ENCODE data around the gene ZNF747.

Gene ZNF747

DNA sequence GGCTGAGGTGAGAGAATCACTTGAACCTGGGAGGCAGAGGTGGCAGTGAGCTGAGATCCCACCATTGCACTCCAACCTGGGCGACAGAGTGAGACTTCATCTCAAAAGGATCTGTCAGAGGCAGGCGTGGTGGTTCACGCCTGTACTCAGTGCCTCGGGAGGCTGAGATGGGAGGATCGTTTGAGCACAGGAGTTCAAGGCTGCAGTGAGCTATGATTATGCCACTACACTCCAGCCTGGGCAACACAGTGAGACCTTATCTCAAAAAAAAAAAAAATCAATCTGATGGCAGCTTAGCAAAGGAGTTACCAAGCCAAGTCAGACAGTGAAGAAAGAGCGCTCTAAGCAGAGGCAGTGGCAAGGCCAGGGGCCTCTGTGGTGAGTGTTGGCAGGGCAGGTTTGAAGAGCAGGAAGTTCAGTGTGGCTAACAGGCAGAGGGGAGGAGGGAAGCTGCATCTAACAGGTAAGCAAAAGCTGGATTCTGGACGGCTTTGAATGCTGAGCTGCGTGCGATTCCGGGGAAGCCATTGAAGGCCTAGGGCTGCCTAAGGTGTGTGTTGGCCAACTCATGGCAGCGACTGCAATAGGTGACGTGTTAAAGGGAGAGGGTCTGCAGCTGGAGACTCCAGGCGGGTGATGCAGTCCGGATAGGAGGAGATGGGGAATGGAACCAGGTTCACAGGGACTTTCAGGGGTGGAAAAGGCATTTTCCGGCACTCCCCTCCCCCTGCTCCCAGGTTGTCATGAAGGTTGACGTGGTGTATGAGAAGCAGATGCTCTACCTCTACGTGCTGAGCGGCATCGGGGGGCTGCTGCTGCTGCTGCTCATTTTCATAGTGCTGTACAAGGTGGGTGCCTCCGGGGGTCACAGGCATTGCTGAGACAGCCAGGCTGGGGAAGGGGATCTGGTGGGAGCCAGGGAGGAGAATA lies 15.3 kb downstream of the ZNF747 start:
- no peak for DNase-seq (ENCODE audit: low read depth in 1 of 2, low spot score in 1 of 2)

DNA sequence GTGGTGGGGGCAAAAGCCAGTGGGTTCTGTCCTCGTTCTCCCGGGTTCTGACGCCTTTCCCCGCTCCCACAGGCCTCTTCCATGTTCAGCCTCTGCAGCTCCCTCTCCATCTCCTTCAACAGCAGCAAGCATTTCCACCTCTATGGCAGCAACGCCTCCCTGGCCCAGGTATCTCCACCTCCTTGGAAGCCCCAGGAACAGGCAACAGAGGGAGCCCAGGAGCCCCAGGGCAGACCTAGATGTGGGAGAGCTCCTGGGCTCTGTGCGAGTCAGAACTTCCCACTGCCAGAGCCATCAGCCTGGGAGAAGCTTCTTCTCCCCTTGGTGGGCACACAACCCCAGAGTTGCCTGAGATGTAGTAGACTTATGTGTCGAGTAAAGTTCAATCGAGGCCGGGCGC lies 16.1 kb downstream of the ZNF747 start:
- DNase-seq (ENCODE audit: low read depth in 1 of 2, low spot score in 1 of 2): no peak

DNA sequence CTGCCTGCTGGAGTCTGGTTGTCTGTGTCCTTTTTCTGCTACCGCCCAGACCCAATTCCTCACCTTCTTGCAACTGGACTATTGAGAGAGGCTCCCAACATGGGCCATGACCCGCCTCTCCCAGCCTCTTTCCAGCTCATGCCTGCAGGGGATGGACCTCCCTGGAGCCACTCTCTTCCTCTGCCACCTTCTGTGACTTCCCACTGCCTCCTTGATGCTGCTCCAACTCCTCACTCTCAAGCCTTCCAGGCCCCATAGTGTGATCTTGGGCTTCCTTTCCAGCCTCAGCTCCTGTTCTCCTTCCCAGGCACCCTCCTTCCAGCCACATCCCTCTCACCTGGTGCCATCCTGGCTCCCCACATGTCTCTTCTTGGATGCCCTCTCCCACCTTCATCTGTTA lies 19.4 kb downstream of the ZNF747 start:
- DNase-seq (ENCODE audit: low read depth in 1 of 2, low spot score in 1 of 2): no peak

DNA sequence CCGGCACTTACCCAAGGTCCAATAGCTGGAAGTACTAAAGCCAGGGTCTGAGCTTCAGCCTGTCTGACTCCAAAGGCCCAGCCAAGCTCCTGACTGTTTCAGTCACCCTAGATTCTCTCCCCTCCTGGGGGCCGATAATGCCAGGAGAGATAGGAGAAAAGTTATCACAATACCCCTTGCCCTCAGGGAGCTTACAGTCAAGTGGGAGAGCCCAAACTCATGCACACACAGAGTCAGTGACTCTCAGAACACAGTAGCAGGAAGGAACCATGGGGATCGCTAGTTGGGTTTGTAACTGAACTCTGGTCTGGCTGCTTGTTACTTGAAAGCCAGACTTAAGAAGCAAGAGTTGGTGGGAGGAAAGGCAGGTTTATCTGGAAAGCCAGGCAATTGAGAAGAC lies 23.1 kb downstream of the ZNF747 start:
- no peak for DNase-seq (ENCODE audit: low read depth in 1 of 2, low spot score in 1 of 2)

DNA sequence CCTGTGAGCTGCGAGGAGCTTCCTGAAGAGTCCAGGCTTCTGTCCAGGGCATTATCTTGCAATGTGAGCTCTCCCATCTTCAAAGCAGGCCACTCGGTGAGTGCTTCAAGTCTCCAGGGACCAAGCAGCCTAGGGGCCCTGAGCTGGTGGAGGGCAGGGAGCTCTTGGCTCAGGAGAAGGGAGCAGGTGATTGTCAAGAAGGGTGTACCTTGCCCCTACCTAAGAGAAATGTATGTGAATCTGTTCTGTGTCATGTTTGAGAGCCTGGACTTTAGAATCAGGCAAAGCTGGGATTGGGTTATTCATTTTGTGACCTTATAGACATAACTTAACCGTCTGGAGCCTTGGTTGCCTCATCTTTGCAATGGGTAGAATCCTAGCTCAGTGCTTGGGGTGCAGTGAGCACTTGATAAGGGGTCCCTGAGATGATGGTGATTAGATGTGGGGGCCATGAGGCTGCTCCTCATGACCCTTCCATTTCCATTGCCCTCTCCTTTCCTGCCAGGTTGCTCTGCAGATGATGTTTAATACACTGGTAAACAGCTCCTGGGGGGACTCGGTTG lies 24.2 kb downstream of the ZNF747 start:
- no peak for DNase-seq (ENCODE audit: low read depth in 1 of 2, low spot score in 1 of 2)

DNA sequence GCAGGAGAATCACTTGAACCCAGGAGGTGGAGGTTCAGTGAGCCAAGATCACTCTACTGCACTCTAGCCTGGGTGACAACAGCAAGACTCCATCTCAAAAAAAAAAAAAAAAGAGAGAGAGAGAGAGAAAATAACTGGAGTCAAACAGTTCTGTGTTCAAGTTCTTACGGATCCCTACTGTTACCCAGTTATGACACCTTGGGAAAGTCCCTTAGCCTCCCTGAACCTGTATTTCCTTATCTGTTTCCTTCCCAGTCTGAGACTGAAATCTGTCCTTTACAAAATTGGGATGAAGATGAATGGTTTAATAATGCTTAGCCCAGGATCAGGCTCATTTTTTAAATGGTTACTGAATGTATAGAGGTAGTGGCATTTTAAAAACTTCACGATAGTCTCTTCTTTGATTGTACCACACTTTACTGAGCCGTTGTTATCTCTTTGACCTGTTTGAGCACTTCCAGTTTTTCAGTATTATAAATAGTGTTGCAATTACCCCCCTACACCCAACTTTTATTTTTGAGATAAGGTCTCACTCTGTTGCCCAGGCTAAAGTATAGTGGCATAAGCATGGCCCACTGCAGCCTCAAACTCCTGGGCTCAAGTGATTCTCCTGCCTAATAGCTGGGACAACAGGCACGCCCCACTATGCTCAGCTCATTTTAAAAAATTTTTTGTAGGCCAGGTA lies 25.4 kb downstream of the ZNF747 start:
- DNase-seq (ENCODE audit: low read depth in 1 of 2, low spot score in 1 of 2): no peak

DNA sequence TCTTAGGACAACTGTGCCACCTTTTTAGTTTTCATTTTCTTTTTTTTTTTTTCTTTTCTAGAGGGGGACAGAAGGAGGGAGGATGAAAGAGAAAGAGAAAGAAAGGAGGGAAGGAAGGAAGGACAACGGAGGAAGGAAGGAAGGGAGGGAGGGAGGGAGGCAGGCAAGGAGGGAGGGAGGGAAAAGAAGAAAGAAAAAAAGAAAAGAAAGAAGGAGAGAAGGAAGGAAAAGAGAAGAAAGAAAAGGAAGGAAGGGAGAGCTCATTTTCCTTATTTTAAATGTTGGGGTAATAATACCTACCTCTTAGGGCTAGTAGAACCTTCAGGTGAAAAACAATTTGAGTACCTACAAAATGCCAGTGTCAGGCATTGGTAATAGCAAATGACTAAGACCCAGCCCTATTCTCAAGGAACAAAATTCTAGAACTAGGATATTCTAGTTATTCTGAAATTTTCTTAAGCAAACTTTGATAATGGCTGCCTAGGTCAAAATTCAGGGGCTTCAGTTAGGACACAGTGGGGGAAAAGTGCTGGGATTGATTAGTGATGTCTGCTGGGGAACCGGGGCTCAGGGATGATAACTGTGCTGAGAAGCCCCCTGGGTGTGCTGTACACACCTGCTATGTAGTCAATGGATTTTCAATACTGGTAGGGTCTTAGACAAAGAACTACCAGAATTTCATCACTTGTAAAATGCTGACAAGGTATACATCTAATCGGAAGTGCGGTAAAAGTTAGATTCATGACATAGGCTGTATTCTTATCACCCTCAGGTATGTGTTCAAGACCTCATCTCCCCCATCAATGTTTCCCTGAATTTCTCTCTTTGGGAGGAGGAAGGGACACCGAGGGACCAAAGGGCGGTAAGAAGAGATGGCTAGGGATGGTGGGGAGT lies 31.0 kb downstream of the ZNF747 start:
- no peak for DNase-seq (ENCODE audit: low read depth in 1 of 2, low spot score in 1 of 2)

DNA sequence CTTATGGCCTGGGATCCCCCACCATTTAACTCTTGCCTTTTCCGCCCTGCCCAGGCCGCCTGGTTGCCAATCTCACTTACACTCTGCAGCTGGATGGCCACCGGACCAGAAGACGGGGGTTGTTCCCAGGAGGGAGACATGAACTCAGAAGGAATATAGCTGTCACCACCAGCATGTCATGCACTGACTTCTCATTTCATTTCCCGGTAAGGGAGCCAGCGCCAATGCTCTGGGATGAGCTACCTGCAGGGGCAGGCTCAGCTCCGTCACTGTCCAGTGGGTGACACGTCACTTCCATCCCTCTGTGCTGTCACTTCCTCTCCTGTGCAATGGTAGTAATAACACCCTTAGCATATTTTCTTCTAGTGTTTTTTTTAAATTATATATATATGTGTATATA lies 35.4 kb downstream of the ZNF747 start:
- no peak for DNase-seq (ENCODE audit: low read depth in 1 of 2, low spot score in 1 of 2)

DNA sequence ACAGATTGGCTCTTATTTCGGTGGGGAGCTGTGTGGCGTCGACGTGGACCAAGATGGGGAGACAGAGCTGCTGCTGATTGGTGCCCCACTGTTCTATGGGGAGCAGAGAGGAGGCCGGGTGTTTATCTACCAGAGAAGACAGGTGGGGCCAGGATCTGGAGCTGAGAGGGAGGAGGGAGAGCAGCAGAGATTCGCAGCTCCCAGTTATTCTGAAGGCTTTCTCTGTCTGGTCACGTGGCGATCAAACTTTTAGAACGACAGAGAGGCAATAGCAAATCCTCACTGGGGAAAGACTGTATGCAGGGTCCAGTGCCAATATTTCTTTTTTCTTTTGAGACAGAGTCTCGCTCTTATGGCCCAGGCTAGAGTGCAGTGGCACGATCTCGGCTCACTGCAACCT lies 39.9 kb downstream of the ZNF747 start:
- DNase-seq (ENCODE audit: low read depth in 1 of 2, low spot score in 1 of 2): no peak

DNA sequence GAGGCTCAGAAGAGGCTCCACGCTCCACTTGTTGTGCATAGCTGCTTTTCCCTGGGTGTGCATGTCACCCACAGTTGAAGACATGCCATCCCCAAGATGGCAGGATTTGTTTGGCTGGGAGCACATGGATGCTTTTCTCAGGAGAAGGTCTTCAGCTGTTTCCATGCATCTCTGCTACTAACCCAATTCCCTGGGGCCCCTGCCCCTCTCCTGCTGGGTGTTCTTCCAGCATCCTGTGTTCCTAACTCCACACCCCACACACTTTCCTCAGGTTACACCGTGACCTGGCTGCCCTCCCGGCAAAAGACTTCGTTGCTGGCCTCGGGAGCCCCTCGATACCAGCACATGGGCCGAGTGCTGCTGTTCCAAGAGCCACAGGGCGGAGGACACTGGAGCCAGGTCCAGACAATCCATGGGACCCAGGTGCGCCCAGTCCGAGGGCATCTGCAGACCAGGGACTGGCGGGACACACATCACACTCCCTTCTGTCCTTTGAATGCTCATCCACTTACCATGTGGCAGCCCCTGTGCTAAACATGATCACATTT lies 40.6 kb downstream of the ZNF747 start:
- no peak for DNase-seq (ENCODE audit: low read depth in 1 of 2, low spot score in 1 of 2)

DNA sequence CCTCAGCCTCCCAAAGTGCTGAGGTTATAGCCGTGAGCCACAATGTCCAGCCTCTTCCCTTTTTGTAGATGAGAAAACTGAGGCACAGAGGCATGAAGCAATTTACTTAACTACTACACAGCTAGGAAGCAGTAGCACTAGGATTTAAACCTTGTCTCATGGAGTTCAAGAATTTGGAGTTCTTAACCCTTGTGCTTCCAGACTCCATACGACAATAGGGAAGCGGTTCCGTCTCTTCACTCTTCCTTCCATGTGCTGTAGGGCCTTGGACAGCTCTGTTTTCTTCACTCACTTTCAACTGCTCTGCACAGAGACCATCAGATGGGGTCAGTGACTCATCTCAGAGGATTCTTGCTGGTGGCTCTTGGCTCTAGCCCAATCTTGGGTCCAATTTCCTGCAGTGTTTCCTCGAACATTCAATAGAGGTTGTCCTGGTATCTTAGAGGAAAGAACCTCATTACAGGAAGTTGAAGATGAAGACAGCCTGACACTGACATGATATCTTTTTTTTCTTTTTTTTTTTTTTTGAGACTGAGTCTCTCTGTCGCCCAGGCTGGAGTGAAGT lies 42.8 kb downstream of the ZNF747 start:
- no peak for DNase-seq (ENCODE audit: low read depth in 1 of 2, low spot score in 1 of 2)

DNA sequence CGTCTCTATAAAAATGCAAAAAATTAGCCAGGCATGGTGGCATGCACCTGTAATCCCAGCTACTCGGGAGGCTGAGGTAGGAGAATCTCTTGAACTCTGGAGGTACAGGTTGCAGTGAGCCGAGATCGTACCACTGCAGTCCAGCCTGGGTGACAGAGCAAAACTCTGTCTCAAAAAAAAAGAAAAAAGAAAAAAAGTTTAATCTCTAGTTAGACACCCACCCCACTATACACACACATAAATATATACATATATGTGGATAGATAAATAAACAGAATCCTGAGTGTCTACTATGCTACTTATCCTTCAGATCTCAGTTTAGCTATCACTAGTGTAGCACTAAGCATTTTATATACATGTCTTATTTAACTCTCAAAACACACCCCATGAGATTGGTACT lies 43.4 kb downstream of the ZNF747 start:
- no peak for DNase-seq (ENCODE audit: low read depth in 1 of 2, low spot score in 1 of 2)

DNA sequence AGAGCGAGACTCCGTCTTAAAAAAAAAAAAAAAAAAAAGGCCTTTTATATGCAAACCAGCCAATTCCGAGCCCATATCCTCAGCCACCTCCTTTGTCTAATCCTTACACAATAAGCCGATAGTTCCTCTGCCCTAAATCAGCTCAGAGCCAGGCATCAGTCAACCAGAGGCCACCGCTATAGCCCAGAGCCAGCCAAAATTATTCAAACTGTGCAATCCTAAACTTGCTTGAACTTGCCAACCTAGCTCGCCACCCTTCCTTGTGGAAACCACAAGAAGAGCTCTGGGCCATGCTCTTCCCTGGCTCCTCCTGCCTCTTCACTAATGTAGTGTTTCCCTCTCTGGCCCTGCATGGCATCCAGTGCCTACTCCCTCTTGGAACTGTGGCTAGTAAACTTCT lies 44.4 kb downstream of the ZNF747 start:
- DNase-seq (ENCODE audit: low read depth in 1 of 2, low spot score in 1 of 2): no peak

DNA sequence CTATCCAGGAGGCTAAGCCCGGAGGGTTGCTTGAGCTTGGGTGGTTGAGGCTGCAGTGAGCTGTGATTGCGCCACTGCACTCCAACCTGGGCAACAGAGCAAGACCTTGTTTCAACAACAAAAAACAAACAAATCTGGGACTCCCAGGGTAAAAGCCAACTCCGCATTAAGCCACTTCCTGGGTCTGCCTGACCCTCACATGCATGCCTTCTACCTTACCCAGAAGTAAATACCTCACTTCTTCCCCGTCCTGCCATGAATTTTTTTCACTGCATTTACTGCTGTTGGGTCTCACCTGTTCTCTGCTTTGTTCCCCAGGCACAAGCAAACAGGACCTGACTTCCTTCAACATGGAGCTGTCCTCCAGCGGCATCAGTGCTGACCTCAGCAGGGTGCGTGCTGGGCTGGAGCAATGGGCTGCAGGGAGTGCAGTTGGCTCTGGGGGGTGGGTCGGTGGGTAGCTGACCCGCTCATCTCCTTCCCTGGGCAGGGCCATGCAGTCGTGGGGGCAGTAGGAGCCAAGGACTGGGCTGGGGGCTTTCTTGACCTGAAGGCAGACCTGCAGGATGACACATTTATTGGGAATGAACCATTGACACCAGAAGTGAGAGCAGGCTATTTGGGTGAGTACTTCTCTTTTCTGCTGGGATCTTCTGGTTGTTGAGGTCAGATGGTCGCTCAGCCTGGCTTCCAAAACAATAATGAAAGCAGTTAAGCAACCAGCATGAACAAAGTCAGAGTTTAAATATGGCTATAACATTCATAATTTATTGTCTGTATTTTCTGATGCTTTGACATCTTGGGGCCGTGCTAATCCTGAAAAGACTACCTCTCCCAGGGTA lies 45.7 kb downstream of the ZNF747 start:
- DNase-seq (ENCODE audit: low read depth in 1 of 2, low spot score in 1 of 2): no peak

DNA sequence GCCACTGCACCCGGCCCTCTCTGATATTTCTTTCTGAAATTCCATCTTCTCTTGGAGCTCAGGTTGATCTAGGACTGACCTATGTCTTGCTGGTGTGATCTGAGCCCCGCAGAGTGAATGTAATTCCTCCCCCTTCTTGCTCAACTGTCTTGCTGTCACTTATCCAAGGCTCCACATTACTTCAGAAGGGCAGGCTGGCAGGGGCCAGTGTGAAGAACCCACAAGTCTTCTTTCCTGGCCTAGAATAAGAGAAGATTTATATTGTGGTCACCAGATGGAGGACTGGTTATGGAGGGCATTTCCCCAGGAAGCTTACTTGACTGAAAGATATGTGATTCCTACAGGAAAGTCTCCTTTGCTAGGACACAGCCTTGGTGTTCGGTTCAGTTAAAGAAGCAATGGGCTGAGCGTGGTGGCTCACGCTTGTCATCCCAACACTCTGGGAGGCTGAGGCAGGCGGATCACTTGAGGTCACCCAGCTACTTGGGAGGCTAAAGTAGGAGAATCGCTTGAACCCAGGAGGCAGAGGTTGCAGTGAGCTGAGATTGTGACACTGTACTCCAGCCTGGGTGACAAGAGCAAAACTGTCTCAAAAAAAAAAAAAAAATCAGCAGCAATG lies 48.7 kb downstream of the ZNF747 start:
- DNase-seq (ENCODE audit: low read depth in 1 of 2, low spot score in 1 of 2): no peak

DNA sequence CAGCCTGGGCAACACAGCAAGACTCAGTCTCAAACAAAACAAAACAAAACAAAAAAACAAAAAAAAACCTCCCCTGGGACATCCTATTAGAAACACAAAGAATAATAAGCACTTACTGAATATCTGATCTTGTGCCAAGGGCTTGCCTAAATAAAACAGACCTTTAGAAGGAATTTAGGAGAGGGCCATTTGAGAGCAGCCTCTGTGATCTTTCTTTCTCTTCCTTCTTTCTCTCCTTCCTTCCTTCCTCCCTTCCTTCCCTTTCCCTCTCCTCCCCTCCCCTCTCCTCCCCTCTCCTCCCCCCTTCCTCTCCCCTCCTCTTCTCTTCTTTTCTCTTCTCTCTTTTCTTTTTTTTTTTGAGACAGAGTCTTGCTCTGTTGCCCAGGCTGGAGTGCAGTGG lies 49.8 kb downstream of the ZNF747 start:
- DNase-seq (ENCODE audit: low read depth in 1 of 2, low spot score in 1 of 2): no peak

DNA sequence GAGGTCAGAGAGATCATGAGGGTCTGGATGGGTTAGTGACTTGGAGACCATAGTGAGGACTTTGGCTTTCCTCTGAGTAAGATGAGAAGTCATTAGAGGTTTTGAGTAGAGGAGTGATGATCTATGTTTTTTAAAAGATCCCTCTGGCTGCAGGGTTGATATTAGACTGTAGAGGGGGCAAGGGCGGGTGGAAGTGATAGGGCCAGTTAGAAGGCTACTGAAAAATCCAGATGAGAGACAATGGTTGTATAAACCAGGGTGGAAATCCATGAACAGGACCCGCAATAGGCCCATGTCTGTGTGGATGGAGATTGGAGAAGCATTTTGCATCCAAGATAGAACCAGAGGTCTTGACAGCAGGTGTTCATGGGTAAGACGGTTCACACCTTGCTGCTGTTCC lies 52.3 kb downstream of the ZNF747 start:
- no peak for DNase-seq (ENCODE audit: low read depth in 1 of 2, low spot score in 1 of 2)

DNA sequence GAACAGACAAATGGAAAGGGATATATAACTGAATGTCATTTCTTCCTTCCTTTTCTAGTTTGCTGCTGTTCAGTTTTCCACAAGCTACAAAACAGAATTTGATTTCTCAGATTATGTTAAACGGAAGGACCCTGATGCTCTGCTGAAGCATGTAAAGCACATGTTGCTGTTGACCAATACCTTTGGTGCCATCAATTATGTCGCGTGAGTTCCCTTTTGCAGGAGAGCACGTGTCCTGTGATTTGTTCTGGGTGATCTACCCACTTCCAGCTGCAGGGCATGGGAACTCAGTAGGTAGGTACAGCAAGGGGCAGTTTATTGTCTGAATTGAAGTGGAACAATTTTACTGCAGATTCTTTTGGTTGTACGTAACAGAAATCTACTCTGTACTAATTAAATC lies 53.3 kb downstream of the ZNF747 start:
- no peak for DNase-seq (ENCODE audit: low read depth in 1 of 2, low spot score in 1 of 2)

All from stimulated activated CD4-positive, alpha-beta T cell treated with anti-CD3 and anti-CD28 coated beads, Interleukin-15, amount 100 ng/mL, for 1 hour (primary cell).